H9 (cell line): ENCODE measurements around the gene HIPK3. TPM values are rescaled to one million over a fixed set of nuclear protein-coding genes. Genes with fewer than 3 reads are reported as not detected.

Experiments used
- DNase-seq: peaks from one replicate; pipeline ENCODE4 v3.0.0-alpha.2; 2017
- H2AFZ ChIP-seq: one replicate; pipeline ENCODE4 v1.6.1; 2013; ENCODE audit warnings: mild to moderate bottlenecking, low read length, control low read depth, moderate library complexity
- H2AK5ac ChIP-seq: 2 replicates; pipeline ENCODE4 v1.6.1; 2013; ENCODE audit warnings: low read length, control low read depth, mixed read lengths; ENCODE audit not compliant: insufficient read length
- H2BK120ac ChIP-seq: one replicate; pipeline ENCODE4 v1.6.1; 2013; ENCODE audit warnings: low read depth, mild to moderate bottlenecking, low read length, control low read depth, inconsistent platforms; ENCODE audit not compliant: poor library complexity, severe bottlenecking
- H2BK12ac ChIP-seq: 2 replicates; pipeline ENCODE4 v1.6.1; 2013; ENCODE audit warnings: low read length, control low read depth, mixed read lengths, low read depth; ENCODE audit not compliant: insufficient read length
- H2BK15ac ChIP-seq: 2 replicates; pipeline ENCODE4 v1.6.1; 2013; ENCODE audit warnings: low read depth, low read length, control low read depth
- H2BK20ac ChIP-seq: one replicate; pipeline ENCODE4 v1.6.1; 2013; ENCODE audit warnings: low read depth, mild to moderate bottlenecking, low read length, control low read depth, inconsistent platforms; ENCODE audit not compliant: poor library complexity, severe bottlenecking
- H2BK5ac ChIP-seq: 2 replicates; pipeline ENCODE4 v1.6.1; 2013; ENCODE audit warnings: low read length, control low read depth, mixed read lengths; ENCODE audit not compliant: insufficient read length
- H3K14ac ChIP-seq: 2 replicates; pipeline ENCODE4 v1.6.1; 2013; ENCODE audit warnings: low read length, control low read depth; ENCODE audit not compliant: insufficient read depth
- H3K18ac ChIP-seq: 2 replicates; pipeline ENCODE4 v1.6.1; 2013; ENCODE audit warnings: low read depth, mild to moderate bottlenecking, mixed read lengths, low read length, control low read depth; ENCODE audit not compliant: insufficient read length
- H3K23ac ChIP-seq: 2 replicates; pipeline ENCODE4 v1.6.1; 2013; ENCODE audit warnings: low read length, control low read depth, mixed read lengths, low read depth; ENCODE audit not compliant: insufficient read length
- H3K23me2 ChIP-seq: 2 replicates; pipeline ENCODE4 v1.6.1; 2013; ENCODE audit warnings: low read depth, mild to moderate bottlenecking, mixed read lengths, low read length, control low read depth; ENCODE audit not compliant: insufficient read length, poor library complexity, severe bottlenecking
- H3K27ac ChIP-seq: 2 replicates; pipeline ENCODE4 v1.5.1; 2013; ENCODE audit warnings: low read length, control low read depth, mixed read lengths, low read depth; ENCODE audit not compliant: insufficient read length
- H3K27me3 ChIP-seq: 2 replicates; pipeline ENCODE4 v1.6.1; 2013; ENCODE audit warnings: low read length, control low read depth, inconsistent platforms; ENCODE audit not compliant: insufficient read depth
- H3K4ac ChIP-seq: 2 replicates; pipeline ENCODE4 v1.6.1; 2013; ENCODE audit warnings: low read depth, mild to moderate bottlenecking, control low read depth, inconsistent platforms, low read length, moderate library complexity
- H3K4me1 ChIP-seq: 2 replicates; pipeline ENCODE4 v1.6.1; 2013; ENCODE audit warnings: low read length, control low read depth, inconsistent platforms; ENCODE audit not compliant: insufficient read depth
- H3K4me2 ChIP-seq: 2 replicates; pipeline ENCODE4 v1.6.1; 2013; ENCODE audit warnings: low read length, control low read depth, mixed read lengths; ENCODE audit not compliant: insufficient read length, insufficient read depth
- H3K56ac ChIP-seq: 2 replicates; pipeline ENCODE4 v1.6.1; 2013; ENCODE audit warnings: low read depth, mild to moderate bottlenecking, mixed read lengths, low read length, control low read depth; ENCODE audit not compliant: insufficient read length
- H3K79me1 ChIP-seq: 2 replicates; pipeline ENCODE4 v1.6.1; 2013; ENCODE audit warnings: low read depth, mild to moderate bottlenecking, moderate library complexity, low read length, control low read depth, inconsistent platforms; ENCODE audit not compliant: insufficient read depth, poor library complexity, severe bottlenecking
- H3K79me2 ChIP-seq: 2 replicates; pipeline ENCODE4 v1.6.1; 2013; ENCODE audit warnings: low read length, control low read depth, inconsistent platforms; ENCODE audit not compliant: insufficient read depth
- H3K9ac ChIP-seq: 2 replicates; pipeline ENCODE4 v1.6.1; 2013; ENCODE audit warnings: low read length, control low read depth, mixed read lengths; ENCODE audit not compliant: insufficient read length; ENCODE audit errors: extremely low read depth
- H3K9me3 ChIP-seq: one replicate; pipeline ENCODE4 v1.6.1; 2013; ENCODE audit warnings: low read depth, low read length, inconsistent platforms; ENCODE audit not compliant: control insufficient read depth
- H3T11ph ChIP-seq: one replicate; pipeline ENCODE4 v1.6.1; 2013; ENCODE audit warnings: mild to moderate bottlenecking, low read length, control low read depth, inconsistent platforms
- H4K20me1 ChIP-seq: one replicate; pipeline ENCODE4 v1.6.1; 2013; ENCODE audit not compliant: control insufficient read depth, insufficient read length, insufficient read depth
- H4K5ac ChIP-seq: 2 replicates; pipeline ENCODE4 v1.6.1; 2013; ENCODE audit warnings: low read depth, mild to moderate bottlenecking, mixed read lengths, low read length, control low read depth; ENCODE audit not compliant: insufficient read length
- H4K8ac ChIP-seq: replicated peaks from 2 replicates; pipeline ENCODE4 v1.6.1; 2013; ENCODE audit warnings: low read length, control low read depth, mixed read lengths, low read depth; ENCODE audit not compliant: insufficient read length
- H4K91ac ChIP-seq: 2 replicates; pipeline ENCODE4 v1.6.1; 2013; ENCODE audit warnings: low read depth, mild to moderate bottlenecking, moderate library complexity, mixed read lengths, low read length, control low read depth; ENCODE audit not compliant: insufficient read length
- H3K27ac Mint-ChIP-seq, 3 experiments: 2 replicates in 2 of 3; 3 replicates in 1 of 3; pipeline ENCODE4 v1.8.0; 2020 to 2021; ENCODE audit warnings: mixed read lengths in 3 of 3, mild to moderate bottlenecking in 1 of 3, moderate library complexity in 1 of 3
- H3K27me3 Mint-ChIP-seq: 2 replicates; pipeline ENCODE4 v1.8.0; 2021; ENCODE audit warnings: low read depth, mild to moderate bottlenecking, moderate library complexity, mixed read lengths
- H3K36me3 Mint-ChIP-seq, 3 experiments: 2 replicates in 2 of 3; 3 replicates in 1 of 3; pipeline ENCODE4 v1.8.0; 2020 to 2021; ENCODE audit warnings: low read depth in 3 of 3, mixed read lengths in 3 of 3; ENCODE audit not compliant: insufficient read depth in 1 of 3
- H3K4me1 Mint-ChIP-seq, 2 experiments: 2 replicates each; pipeline ENCODE4 v1.8.0; 2020; ENCODE audit warnings: mixed read lengths in 2 of 2
- H3K4me3 Mint-ChIP-seq, 2 experiments: 2 replicates in 1 of 2; 3 replicates in 1 of 2; pipeline ENCODE4 v1.8.0; 2020 to 2021; ENCODE audit warnings: mild to moderate bottlenecking in 2 of 2, mixed read lengths in 2 of 2, moderate library complexity in 1 of 2
- H3K9me3 Mint-ChIP-seq, 2 experiments: 2 replicates in 1 of 2; 3 replicates in 1 of 2; pipeline ENCODE4 v1.8.0; 2020; ENCODE audit warnings: mild to moderate bottlenecking in 2 of 2, mixed read lengths in 2 of 2, moderate library complexity in 1 of 2
- WGBS: extraction: QIAGEN DNeasy Blood & Tissue Kit; methylation state at CpG from one replicate; pipeline ENCODE4 v1.1.7; 2013; ENCODE audit warnings: missing lambda C conversion rate, low lambda C conversion rate, mixed read lengths; ENCODE audit not compliant: insufficient read length; ENCODE audit errors: extremely low coverage; 5-methylcytosine and 5-hydroxymethylcytosine counted together
- total RNA-seq: library from RNA; stranded (reverse); gene quantifications from 2 replicates; pipeline ENCODE4 v1.2.1, GENCODE V29; 2021
- TF ChIP-seq, protein P1 (sequence below): fragments of 200-600 bp; sonication (generic); conservative IDR thresholded peaks from 3 replicates; pipeline ENCODE4 v1.8.0; 2021; ENCODE audit warnings: antibody characterized with exemption, mild to moderate bottlenecking

Gene HIPK3
- total RNA-seq, 1 experiment from 2014 or later, result 23.4 TPM

DNA sequence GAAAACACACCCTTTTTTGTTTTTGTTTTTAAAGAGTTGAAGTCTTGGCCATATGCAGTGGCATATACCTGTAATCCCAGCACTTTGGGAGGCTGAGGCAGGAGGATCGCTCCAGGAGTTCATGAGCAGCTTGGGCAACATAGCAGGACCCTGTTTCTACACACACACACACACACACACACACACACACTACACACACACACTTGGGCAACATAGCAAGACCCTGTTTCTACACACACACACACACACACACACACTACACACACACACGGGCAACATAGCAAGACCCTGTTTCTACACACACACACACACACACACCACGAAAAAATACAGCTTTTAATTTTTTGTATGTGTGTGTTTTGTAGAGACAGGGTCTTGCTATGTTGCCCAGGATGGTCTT lies 54.5 kb downstream of the HIPK3 start:
- Mint-ChIP-seq H3K36me3 (no peaks in the 10 kb centered on the region; a peak in 1 of 7 replicates), H3K9me3 (no peaks in the 10 kb centered on the region), H3K4me1 (peaks cover 27 to 31% of the 10 kb centered on the region in 2 experiments), H3K4me3 (no peak overlapping the region), H3K27ac (no peak overlapping the region), H3K27me3 (no peaks in the 10 kb centered on the region)
- Histone ChIP-seq H2BK20ac (no peak overlapping the region), H2AFZ (no peak overlapping the region), H3K18ac (no peak overlapping the region), H3K14ac (no peak overlapping the region), H3K4me2 (no peak overlapping the region), H2BK15ac (no peak overlapping the region), H4K20me1 (no peaks in the 10 kb centered on the region), H2BK5ac (no peak overlapping the region), H3T11ph (no peak overlapping the region), H3K9me3 (no peaks in the 10 kb centered on the region), H3K56ac (no peak overlapping the region), H3K27me3 (no peaks in the 10 kb centered on the region), H4K5ac (no peak overlapping the region), H4K8ac (no peak overlapping the region), H4K91ac (no peak overlapping the region), H3K23ac (no peak overlapping the region), H3K23me2 (no peaks in the 10 kb centered on the region), H2AK5ac (no peak overlapping the region), H3K4ac (no peak overlapping the region), H3K27ac (no peak overlapping the region), H3K79me1 (no peaks in the 10 kb centered on the region), H3K9ac (no peak overlapping the region), H2BK120ac (no peak overlapping the region), H3K4me1 (no peaks in the 10 kb centered on the region; the same call in 1 of the 2 replicates), H2BK12ac (peak overlapping the region; percentile 33), H3K79me2 (no peaks in the 10 kb centered on the region; the same call in 1 of the 2 replicates)
- DNase-seq, result no peak
- TF ChIP-seq, protein P1, sequence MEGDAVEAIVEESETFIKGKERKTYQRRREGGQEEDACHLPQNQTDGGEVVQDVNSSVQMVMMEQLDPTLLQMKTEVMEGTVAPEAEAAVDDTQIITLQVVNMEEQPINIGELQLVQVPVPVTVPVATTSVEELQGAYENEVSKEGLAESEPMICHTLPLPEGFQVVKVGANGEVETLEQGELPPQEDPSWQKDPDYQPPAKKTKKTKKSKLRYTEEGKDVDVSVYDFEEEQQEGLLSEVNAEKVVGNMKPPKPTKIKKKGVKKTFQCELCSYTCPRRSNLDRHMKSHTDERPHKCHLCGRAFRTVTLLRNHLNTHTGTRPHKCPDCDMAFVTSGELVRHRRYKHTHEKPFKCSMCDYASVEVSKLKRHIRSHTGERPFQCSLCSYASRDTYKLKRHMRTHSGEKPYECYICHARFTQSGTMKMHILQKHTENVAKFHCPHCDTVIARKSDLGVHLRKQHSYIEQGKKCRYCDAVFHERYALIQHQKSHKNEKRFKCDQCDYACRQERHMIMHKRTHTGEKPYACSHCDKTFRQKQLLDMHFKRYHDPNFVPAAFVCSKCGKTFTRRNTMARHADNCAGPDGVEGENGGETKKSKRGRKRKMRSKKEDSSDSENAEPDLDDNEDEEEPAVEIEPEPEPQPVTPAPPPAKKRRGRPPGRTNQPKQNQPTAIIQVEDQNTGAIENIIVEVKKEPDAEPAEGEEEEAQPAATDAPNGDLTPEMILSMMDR, result no peak
- WGBS, result no CpG with 5 or more reads among the region's 3 CpGs
